Pulmonary artery endothelial cell (primary cell): ENCODE measurements around the gene SUFU. TPM values are rescaled to one million over a fixed set of nuclear protein-coding genes. Genes with fewer than 3 reads are reported as not detected.
A peak's percentile ranks its signal among the peaks of the same experiment; 100 is the strongest.

Experiments used
- DNase-seq: peaks from one replicate; pipeline ENCODE4 v3.0.0-alpha.2; 2011; ENCODE audit warnings: low read depth, low spot score
- total RNA-seq: library from RNA; depleted of rRNA; stranded (reverse); fragments of >200 nt; gene quantifications from 2 replicates; pipeline ENCODE4 v1.2.3, GENCODE V29; 2014

SUFU gene
- total RNA-seq, 1 donor from 2014 or later: 2.8 TPM

DNA sequence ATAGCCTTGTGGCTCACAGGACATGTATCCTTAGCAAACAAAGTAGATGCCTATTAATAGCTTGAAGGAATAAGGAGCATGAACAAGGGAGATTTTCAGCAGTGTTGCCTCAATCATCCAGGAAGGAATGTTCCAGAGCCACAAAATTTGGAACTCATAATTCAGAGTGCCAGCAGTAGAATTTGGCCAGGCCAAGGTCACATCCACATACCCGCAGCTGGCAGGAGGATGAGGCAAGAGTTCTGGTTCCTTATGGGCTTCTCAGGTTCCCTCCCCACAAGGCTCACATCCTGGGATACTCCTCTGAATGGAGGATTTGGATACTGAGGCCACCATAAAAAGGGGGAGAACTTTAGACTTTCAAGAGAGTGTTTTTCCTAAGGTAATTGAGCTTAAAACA, 45.8 kb downstream of the SUFU start:
- no peak for DNase-seq

DNA sequence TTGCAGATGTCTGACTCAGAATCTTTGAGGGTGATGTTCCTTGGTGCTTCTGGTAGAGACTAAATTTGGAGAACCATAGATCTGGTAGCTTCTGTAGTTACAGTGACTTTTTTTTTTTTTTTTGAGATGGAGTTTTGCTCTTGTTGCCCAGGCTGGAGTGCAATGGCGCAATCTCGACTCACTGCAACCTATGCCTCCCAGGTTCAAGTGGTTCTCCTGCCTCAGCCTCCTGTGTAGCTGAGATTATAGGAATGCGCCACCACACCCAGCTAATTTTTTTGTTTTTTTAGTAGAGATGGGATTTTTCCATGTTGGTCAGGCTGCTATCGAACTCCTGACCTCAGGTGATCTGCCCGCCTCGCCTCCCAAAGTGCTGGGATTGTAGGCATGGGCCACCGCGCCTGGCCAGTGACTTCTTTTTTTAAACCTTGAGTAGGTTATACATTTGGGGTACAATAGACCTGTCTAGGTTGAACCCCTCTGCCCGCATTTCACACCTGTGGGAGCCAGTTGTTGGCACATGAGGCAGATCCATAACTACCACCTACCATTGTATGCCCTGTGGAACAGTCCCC, 47.0 kb downstream of the SUFU start:
- DNase-seq: no peak

DNA sequence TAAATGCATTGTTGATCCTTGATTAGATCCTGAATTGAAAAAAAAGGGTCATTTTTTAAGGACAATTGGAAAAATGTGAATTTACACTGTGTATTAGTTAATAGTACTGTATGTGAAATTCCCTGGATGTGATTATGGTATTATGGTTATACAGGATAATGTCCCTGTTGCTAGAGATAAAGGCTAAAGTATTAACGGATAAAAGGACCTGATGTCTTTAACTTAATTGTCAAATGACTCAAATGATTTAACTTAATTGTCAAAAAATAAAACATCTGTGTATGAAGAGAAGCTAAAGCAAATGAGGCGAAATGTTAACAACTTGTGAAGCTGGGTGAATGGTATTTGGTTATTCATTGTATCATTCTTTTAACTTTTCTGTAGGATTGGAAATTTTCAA, 48.8 kb downstream of the SUFU start:
- no peak for DNase-seq

GRCh38 chr10:102553771-102554170, 50.0 kb downstream of the SUFU start:
- DNase-seq: no peak

DNA sequence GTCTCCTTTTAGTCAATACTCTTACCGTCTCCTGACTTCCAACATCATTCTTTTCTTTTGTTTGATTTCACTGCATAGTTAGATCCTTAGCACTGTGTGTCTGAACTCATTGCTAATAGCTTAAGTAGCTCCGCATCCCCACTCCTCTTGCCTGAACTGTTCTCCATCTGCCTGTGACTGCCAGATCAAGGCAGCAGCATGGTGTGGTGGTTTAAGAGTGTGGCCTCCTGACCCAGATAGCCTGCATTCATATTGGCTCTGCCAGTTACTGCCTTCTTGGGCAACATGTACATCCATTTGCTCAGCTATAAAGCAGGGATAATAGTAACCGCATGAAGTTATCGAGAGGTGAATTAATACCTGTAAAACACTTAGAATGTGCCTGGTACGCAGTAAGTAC, 50.8 kb downstream of the SUFU start:
- DNase-seq: no peak

DNA sequence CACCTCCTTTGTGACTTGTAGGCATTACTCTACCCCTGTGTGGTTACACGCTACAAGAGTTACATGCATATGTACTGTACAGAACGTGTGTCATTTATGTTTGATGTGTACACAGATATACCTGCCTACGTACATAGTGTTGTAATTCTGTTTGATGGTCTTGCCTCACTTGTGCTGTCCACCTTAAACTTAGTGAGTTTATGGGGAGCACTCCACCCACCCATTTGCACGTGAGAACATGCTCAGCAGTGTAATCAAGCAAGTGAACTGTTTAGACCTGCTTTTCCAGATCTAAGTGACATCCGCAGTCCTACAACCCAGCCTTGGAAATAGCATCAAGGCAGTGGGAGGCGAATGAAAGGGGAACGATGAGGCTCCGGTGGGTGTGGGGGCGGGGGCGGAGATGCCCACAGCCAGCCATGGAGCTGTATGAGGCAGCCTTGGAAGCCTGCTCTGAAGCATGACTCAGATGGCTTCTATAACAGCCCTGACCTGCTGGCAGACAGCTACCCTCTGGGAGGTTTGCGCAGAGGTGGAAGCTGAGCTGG, 52.1 kb downstream of the SUFU start:
- no peak for DNase-seq

DNA sequence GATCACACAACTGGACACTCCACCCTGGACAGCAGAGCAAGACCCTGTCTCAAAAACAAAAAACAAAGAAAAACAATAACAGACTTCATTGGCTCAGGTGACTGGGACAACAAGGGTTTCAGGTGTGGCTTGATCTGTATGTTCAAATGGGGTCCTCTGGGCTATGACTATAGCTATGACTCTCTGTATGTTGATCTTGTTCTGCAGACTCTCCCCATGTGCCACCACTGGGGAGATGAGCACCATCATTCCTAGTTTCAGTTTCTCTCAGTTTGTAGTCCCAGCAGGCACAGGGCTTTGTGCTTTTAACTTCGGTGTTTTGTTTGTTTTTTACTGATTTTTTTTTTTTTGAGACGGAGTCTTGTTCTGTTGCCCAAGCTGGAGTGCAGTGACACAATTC, 53.8 kb downstream of the SUFU start:
- DNase-seq: no peak

GRCh38 chr10:102559764-102560163, 56.0 kb downstream of the SUFU start:
- no peak for DNase-seq

DNA sequence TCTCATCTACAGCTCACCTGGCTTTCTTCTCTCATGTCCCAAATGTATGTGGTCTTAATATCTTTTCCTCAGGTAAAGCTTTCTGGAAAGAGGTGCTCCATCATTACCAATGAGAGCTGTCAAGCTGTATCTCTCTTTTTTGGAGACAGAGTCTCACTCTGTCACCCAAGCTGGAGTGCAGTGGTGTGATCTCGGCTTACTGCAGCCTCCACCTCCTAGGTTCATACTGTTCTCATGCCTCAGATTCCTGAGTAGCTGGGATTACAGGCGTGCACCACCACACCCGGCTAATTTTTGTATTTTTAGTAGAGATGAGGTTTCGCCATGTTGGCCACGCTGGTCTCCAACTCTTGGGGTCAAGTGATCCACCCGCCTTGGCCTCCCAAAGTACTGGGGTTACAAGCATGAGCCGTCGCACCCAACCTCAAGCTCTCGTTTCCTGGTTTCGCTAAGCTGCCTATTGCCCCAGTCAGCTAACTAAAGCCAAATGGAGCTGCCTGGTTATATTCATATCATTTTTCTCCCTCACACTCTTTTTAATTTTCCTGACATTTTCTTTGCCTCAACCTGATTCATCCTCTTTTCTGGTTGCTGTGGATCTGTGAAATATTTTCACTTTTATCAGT, 60.5 kb downstream of the SUFU start:
- no peak for DNase-seq

DNA sequence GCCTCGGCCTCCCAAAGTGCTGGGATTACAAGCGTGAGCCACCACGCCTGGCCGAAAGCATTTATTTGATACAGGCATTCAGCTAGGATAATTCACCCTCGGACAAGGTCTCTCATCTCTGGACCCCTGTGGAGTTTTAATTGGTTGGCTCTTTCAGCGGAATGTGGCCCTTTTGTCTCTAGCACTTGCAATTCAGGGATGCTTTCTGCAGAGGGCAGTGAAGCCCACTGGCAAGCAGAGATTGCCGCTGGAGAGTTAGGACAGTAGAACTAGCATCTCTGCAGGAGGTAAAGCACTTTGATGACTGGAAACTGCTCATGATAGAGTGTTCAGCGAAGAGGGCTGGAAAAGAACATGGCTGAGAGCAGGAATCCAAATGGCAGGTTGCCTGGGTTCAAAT, 62.0 kb downstream of the SUFU start:
- DNase-seq: no peak

GRCh38 chr10:102578782-102579181, 75.0 kb downstream of the SUFU start:
- no peak for DNase-seq

GRCh38 chr10:102579328-102579727, 75.6 kb downstream of the SUFU start:
- DNase-seq: no peak

DNA sequence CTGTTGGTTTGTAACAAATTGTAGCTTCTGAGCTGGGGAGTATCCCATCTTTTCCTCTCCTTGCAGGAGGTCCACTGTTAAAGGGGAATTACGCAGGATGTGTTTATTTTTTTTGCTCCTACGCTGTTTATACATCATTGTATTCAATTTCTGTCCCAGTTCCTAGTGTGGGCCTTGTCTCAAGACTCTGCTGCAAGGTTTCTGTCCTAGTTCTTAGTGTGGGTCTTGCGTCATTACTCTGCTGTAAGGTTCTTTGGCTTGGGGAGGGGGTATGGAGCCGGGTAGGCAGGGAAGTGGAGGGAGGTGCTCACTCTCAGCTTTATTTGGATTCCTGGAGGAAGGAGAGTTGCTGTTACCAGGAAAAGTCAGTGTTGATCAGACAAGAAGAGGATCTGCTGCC, 76.5 kb downstream of the SUFU start:
- DNase-seq: no peak

- DNase-seq: no peak
Observed at GRCh38 chr10:102581401-102581800, 77.6 kb downstream of the SUFU start.

DNA sequence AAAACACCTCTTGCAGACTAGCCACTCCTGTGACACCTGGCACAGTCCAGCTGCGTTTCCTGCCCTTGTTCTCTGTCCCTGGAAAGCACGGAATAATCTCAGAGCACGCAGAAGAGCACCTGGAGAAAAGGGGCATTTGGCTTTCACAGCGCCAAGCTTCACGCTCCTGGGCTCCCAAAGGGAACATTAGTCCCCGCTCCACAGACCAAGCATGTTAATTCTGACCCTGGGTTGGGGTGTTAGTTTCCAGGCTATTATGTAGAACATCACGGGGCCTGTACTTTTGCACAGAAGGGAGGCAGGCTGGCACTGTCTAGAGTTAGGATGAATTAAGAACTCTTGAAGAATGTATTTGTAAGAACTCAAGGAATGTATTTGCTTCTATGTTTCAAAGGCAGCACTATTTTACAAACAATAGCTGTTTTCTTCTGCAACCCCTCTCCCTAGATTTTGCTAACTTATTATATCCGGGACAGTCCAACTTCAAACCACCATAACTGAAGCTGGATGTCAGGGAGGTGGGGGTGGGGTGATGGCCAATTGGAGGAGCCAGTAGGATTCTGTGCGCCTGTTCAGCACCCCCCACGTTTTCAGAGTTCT, 78.3 kb downstream of the SUFU start:
- DNase-seq: no peak

GRCh38 chr10:102583435-102584417, 80.0 kb downstream of the SUFU start:
- peak; percentile 71 for DNase-seq

DNA sequence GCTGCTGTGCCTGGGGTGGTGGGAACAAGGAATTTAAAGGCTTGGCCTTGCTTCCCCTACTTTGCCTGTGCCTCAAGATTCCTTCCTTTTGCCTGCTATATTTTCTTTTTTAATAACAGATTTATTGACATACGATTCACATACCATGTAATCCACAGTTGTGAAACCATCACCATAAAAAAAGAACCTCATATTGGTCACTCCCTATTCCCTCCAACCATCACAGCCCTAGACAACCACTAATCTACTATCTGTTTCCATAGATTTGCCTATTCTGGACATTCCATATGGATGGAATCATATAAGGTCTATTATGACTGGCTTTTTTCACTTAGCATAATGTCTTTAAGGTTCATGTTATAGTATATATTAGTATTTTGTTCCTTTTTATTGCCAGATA, 81.3 kb downstream of the SUFU start:
- no peak for DNase-seq

DNA sequence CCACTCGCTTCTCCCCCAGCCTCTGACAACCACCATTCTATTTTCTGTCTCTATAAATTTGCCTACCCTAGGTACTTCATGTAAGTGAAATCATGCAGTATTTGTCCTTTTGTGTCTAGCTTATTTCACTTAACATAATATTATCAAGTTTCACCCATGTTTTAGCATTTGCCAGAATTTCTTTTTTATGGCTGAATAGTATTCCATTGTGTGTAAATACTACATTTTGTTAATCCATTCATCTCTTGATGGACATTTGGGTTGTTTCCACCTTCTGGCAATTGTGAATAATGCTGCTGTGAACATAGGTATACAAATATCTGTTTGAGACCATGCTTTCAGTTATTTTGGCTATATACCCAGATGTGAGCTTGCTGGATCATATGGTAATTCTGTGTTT, 83.1 kb downstream of the SUFU start:
- no peak for DNase-seq

- DNase-seq: no peak
Observed at GRCh38 chr10:102588875-102589274, 85.1 kb downstream of the SUFU start.

DNA sequence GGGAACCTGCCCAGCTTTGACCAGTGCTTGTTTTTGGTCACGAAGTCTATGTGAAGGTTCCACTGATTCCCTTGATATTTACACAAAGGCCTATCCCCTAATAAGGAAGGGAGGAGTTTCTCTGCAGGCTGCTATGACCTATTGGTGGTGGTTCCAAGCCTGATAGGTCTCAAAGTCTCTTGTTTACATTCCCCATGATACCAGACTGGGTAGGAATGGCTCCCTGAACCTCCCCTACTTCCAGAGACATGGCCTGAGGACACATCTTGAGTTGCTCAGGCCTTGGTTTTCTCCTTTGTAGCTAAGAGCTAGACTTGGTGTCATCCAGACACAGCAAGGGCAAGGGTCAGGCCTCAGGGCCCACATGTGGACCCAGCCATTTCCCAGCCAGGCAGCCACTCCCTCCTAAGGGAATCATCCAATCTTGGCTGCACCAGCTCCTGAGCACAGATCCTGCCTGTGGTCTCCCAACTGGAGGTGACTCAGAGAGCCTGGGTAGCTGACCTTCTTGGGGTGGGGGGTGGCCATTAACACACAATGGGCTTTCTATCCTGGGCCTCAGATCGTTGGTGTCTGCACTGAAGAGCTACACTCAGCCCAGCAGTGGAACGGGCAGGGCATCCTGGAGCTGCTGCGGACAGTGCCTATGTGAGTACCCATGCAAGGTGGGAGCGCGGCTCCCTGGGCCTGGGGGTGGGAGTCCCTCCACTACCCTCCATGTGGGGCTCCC, 89.5 kb downstream of the SUFU start:
- DNase-seq: no peak

GRCh38 chr10:102593804-102594079, 90.0 kb downstream of the SUFU start:
- DNase-seq: no peak
